ENCODE measurements around the gene NUDT14.

NUDT14 gene

DNA sequence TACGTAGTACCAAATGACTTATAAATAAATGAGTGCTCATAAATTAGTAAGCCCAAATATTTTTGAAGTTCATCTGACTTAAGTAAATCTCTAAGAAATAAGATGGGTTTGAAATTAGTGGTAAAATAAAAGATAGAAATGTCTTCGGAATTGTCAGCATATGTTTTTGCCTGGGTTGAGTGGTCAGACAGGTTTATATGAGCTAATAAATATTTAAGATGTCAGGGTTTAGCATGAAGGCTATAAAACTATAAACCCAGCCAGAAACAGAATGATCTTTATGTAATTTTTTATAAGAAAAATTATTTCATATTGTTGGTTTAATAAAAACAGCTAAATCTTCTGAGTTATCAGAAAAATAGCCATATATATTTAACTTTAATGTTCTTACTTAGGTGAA is 49.9 kb downstream of the NUDT14 start:
- H3K27ac ChIP-seq, result no peak overlapping the region
- ChIA-PET POLR2A (ENCODE audit: low non-redundant PET) (no interaction called here), CTCF (interaction anchor here (0.6 kb wide), 1 partner anchor 73 kb away, joined by 3 read pairs; no protein-coding TSS in a partner anchor)
- no peak for DNase-seq (ENCODE audit: low spot score)
- TF ChIP-seq, protein P1, sequence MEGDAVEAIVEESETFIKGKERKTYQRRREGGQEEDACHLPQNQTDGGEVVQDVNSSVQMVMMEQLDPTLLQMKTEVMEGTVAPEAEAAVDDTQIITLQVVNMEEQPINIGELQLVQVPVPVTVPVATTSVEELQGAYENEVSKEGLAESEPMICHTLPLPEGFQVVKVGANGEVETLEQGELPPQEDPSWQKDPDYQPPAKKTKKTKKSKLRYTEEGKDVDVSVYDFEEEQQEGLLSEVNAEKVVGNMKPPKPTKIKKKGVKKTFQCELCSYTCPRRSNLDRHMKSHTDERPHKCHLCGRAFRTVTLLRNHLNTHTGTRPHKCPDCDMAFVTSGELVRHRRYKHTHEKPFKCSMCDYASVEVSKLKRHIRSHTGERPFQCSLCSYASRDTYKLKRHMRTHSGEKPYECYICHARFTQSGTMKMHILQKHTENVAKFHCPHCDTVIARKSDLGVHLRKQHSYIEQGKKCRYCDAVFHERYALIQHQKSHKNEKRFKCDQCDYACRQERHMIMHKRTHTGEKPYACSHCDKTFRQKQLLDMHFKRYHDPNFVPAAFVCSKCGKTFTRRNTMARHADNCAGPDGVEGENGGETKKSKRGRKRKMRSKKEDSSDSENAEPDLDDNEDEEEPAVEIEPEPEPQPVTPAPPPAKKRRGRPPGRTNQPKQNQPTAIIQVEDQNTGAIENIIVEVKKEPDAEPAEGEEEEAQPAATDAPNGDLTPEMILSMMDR (conservative IDR thresholded peaks at IDR 0.05; ENCODE audit: low read depth), result no peak

DNA sequence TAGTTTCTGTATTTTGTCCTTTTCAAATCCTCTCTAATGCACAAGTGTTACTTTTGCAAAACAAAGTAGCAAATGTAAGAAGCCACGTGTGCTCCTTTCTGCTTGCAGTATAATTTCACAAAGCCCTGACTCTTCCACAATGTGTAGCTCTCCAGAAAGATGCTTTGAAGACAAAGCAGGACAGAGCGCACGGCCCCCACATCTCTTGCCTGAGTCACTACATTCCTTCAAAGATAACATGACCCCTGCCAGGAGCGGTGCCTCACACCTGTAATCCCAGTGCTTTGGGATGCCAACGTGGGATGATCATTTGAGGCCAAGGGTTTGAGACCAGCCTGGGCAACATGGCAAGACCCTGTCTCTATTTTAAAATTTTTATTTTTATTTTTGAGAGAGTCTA is 53.1 kb downstream of the NUDT14 start:
- no peak overlapping the region for H3K27ac ChIP-seq
- TF ChIP-seq, protein P1 (conservative IDR thresholded peaks at IDR 0.05; ENCODE audit: low read depth), result no peak
- POLR2A ChIA-PET (ENCODE audit: low non-redundant PET), result interaction anchor here (0.7 kb wide), 1 partner anchor 173 kb away, joined by 7 read pairs; the partner anchor contains the start of gene BRF1
- CTCF ChIA-PET, result no interaction called here
- DNase-seq (ENCODE audit: low spot score), result no peak

DNA sequence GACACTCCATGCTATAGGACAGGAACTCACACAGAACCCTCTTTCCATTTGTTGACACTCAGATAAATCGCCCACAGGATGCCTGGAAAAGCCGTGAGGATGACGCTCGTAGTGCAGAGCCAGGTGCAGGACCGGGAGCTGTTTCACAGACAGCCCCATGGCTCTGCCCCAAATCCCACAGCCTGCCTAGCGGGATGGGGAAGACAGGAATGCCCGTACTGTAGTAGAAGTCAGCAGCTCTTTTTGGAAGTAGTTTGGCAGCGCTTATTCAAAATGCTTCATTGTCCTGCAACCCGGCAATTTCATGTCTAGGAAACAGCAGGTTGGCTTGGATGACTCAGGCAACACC is 54.2 kb downstream of the NUDT14 start:
- POLR2A ChIA-PET (ENCODE audit: low non-redundant PET), result no interaction called here
- CTCF ChIA-PET, result interaction anchor here (1.1 kb wide), 1 partner anchor 9 kb away, joined by 3 read pairs; no protein-coding TSS in a partner anchor
- no peak for DNase-seq (ENCODE audit: low spot score)
- TF ChIP-seq, protein P1 (conservative IDR thresholded peaks at IDR 0.05; ENCODE audit: low read depth), result no peak
- H3K27ac ChIP-seq, result no peak overlapping the region

DNA sequence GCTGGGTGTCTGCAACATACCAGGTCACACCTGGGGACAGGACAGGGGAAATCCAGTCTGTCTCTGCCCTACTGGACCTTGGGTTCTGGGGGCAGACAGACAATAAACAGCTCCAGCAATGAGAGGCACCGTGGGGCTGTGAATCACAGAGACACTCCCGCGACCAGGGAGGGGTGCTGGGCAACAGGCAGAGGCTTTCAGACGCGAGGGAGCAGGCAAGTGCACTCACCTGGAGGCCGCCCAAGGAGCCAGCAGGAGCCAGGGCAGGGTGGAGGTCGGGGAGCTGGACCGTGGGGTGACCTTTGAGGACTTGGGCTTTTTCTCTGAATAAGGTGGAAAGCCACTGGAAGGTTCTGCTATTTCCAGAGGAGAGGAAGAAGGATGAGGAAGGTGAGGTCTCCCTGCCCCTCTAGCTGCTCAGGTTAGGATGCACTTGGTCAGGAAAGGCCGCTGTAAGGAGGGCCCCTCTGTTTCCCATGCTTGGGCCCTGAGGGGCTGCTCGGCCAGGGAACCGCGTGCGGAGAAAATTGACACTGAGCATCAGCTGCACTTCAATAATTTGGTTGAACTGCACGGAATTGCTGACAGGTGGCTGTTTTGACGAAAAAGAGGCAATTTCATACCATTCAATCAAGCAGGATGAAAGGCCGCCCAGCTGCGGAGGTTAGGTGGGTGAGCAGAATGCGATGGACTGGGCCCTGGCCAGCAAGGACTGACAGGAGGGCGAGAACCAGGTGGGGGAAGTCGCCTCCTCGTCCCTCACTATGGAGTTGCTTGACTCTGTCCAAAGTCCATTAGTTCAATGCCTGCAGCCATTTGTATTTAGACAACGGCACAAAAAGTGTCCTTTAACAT is 54.8 kb downstream of the NUDT14 start:
- TF ChIP-seq, protein P1 (conservative IDR thresholded peaks at IDR 0.05; ENCODE audit: low read depth), result no peak
- ChIA-PET CTCF (interaction anchor here (1.1 kb wide), 1 partner anchor 8 kb away, joined by 3 read pairs; no protein-coding TSS in a partner anchor), POLR2A (ENCODE audit: low non-redundant PET) (no interaction called here)
- DNase-seq (ENCODE audit: low spot score), result no peak
- no peak overlapping the region for H3K27ac ChIP-seq

DNA sequence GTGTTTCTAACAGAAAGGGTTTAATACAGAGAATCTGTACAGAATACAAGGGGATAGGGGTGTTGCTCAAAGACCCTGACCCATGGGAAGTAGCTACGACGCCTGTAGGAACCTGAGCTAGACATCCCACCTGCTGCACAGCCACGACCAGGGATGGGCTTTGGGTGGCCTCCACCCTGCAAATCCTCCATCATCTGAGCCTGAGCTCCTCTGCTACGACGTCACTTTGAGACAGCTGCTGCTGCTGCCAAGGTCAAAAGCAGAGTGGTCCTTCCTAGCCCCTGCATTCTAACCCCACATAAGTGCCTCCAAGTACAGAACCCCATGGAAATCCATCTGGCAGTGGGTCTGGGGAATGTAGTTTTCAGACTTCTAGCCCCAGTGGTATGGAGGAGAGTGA is 56.3 kb downstream of the NUDT14 start:
- no peak for DNase-seq (ENCODE audit: low spot score)
- CTCF ChIA-PET, result interaction anchor here (0.5 to 0.7 kb wide), 3 partner anchors 17 to 113 kb away, joined by 3 to 4 read pairs (median 4); no protein-coding TSS in a partner anchor
- POLR2A ChIA-PET (ENCODE audit: low non-redundant PET), result no interaction called here
- no peak overlapping the region for H3K27ac ChIP-seq
- TF ChIP-seq, protein P1 (conservative IDR thresholded peaks at IDR 0.05; ENCODE audit: low read depth), result no peak

DNA sequence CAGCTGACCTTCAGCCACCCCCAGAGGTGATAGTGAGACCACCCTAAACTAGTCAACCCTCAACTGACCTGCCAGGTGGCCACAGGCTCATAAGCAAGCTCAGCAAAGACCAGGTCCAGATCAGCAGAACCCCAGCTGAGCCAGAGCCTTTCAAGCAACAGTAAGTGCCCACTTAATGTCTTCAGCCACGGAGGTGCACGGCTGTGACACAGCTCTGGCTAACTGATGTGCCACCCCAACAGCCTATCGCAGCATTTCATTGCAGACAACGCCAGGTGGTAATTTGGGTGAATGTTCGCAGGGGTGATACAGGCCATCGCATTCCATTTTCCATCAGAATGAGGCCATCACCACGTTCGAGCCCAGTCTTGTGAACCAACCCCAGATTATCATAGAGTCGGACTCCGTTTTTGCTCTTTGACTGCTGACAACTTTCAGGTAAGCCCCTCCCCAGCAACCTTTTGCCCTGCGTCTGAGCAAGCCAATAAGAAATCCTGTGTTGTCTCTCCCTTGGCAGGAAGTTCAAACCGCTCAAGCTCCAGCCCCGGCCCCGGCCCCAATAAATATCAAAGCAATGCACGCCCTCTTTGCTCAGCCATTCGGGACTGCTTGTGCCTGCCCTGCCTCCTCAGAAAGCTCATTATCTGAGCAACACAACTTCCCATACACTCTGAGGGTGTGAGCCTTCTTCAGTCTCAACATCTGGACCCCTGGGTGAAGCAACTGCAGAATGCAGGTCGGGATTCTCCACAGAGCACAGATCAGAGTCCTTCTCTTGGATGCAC is 56.9 kb downstream of the NUDT14 start:
- CTCF ChIA-PET, result interaction anchor here (0.5 to 0.7 kb wide), 3 partner anchors 17 to 112 kb away, joined by 3 to 4 read pairs (median 4); no protein-coding TSS in a partner anchor
- no peak for DNase-seq (ENCODE audit: low spot score)
- H3K27ac ChIP-seq, result no peak overlapping the region
- TF ChIP-seq, protein P1 (conservative IDR thresholded peaks at IDR 0.05; ENCODE audit: low read depth), result no peak
- POLR2A ChIA-PET (ENCODE audit: low non-redundant PET), result no interaction called here
